B cell (primary cell): ENCODE results near the gene SPSB1. TPM values are rescaled to one million over a fixed set of nuclear protein-coding genes. Genes with fewer than 3 reads are reported as not detected.

Experiments
- ATAC-seq: fragments of 200-7000 bp; cut with Tn5 transposase; one replicate; pipeline ENCODE4 v1.10.0; 2021; ENCODE audit warnings: low read depth, mild to moderate bottlenecking, moderate number of reproducible peaks, moderate library complexity
- CTCF ChIA-PET: fragments of 350-600 bp; sonication (Branson Sonifier 250); formaldehyde crosslinking; loops from one replicate; lab custom pipeline; 2021; ENCODE audit warnings: antibody characterized with exemption, inconsistent platforms; lab: Charles Lee
- POLR2A ChIA-PET: fragments of 350-600 bp; sonication (Branson Sonifier 250); formaldehyde crosslinking; loops from one replicate; lab custom pipeline; 2021; ENCODE audit warnings: antibody characterized with exemption; lab: Charles Lee
- DNase-seq: peaks from one replicate; pipeline ENCODE4 v3.0.0; 2013
- H2AFZ ChIP-seq: 2 replicates; pipeline ENCODE4 v1.6.1; 2012; ENCODE audit warnings: mild to moderate bottlenecking, low read depth, low read length; ENCODE audit not compliant: insufficient read depth, poor library complexity, severe bottlenecking
- H3K27ac ChIP-seq, 2 donors: 1 replicate in 1 of 2; 2 replicates in 1 of 2; pipeline ENCODE4 v1.5.1; 2012 to 2013; ENCODE audit warnings: low read length in 2 of 2, mild to moderate bottlenecking in 2 of 2, moderate library complexity in 1 of 2
- H3K27me3 ChIP-seq, 4 experiments: fragments of 200-600 bp in 1 of 4; sonication (generic) in 1 of 4; replicated peaks in 1 of 4; 1 replicate in 2 of 4; 2 replicates in 2 of 4; pipeline versions ENCODE4 v1.6.1 to v1.7.0; 2013 to 2016; ENCODE audit warnings: low read length in 3 of 4, mild to moderate bottlenecking in 2 of 4, mixed read lengths in 1 of 4, moderate library complexity in 1 of 4; ENCODE audit not compliant: insufficient read depth in 4 of 4, control insufficient read depth in 3 of 4; ENCODE audit errors: control extremely low read depth in 1 of 4
- H3K36me3 ChIP-seq, 2 experiments: replicated peaks in 1 of 2; 1 replicate in 1 of 2; 2 replicates in 1 of 2; pipeline versions ENCODE4 v1.6.1 to v1.7.1; 2013; ENCODE audit warnings: low read length in 1 of 2; ENCODE audit not compliant: insufficient read depth in 2 of 2, control insufficient read depth in 1 of 2; ENCODE audit errors: control extremely low read depth in 1 of 2, extremely low read depth in 1 of 2
- H3K4me1 ChIP-seq, 2 donors: fragments of 200-600 bp in 1 of 2; sonication (generic) in 1 of 2; 1 replicate in 1 of 2; 2 replicates in 1 of 2; pipeline versions ENCODE4 v1.5.1 to v1.6.1; 2013 to 2017; ENCODE audit warnings: low read length in 2 of 2; ENCODE audit not compliant: control insufficient read depth in 2 of 2, insufficient read depth in 2 of 2
- H3K4me2 ChIP-seq: replicated peaks from 2 replicates; pipeline ENCODE3; 2012; ENCODE audit warnings: mild to moderate bottlenecking, low read depth, low read length; ENCODE audit not compliant: poor library complexity, severe bottlenecking
- H3K4me3 ChIP-seq, 5 experiments: fragments of 200-600 bp in 1 of 5; sonication (generic) in 1 of 5; 1 replicate in 3 of 5; 2 replicates in 2 of 5; pipeline versions ENCODE4 v1.5.1 to v1.7.0; 2011 to 2016; ENCODE audit warnings: low read length in 4 of 5, mild to moderate bottlenecking in 4 of 5, low read depth in 2 of 5, control low read depth in 1 of 5, moderate library complexity in 1 of 5; ENCODE audit not compliant: insufficient read depth in 1 of 5; ENCODE audit errors: control extremely low read depth in 1 of 5, extremely low read depth in 1 of 5
- H3K79me2 ChIP-seq: fragments of 200-600 bp; sonication (generic); one replicate; pipeline ENCODE4 v1.6.0; 2016; ENCODE audit warnings: low read length; ENCODE audit not compliant: control insufficient read depth, insufficient read depth
- H3K9ac ChIP-seq: fragments of 200-600 bp; sonication (generic); 2 replicates; pipeline ENCODE4 v1.6.1; 2017; ENCODE audit warnings: mild to moderate bottlenecking, low read length, moderate library complexity
- H3K9me3 ChIP-seq, 3 donors: one replicate each; pipeline versions ENCODE4 v1.6.1 to v1.7.1; 2013; ENCODE audit warnings: low read length in 2 of 3; ENCODE audit not compliant: control insufficient read depth in 2 of 3, insufficient read depth in 1 of 3; ENCODE audit errors: control extremely low read depth in 1 of 3
- H4K20me1 ChIP-seq: 2 replicates; pipeline ENCODE4 v1.6.0; 2012; ENCODE audit warnings: mild to moderate bottlenecking, low read length; ENCODE audit not compliant: insufficient read depth, control insufficient read depth, poor library complexity, severe bottlenecking
- H3K27ac Mint-ChIP-seq: one replicate; pipeline ENCODE4 v1.8.0; 2021; ENCODE audit warnings: mixed read lengths
- H3K27me3 Mint-ChIP-seq: one replicate; pipeline ENCODE4 v1.8.0; 2021; ENCODE audit warnings: mixed read lengths
- H3K4me1 Mint-ChIP-seq: one replicate; pipeline ENCODE4 v1.8.0; 2021; ENCODE audit warnings: mixed read lengths
- H3K4me3 Mint-ChIP-seq: one replicate; pipeline ENCODE4 v1.8.0; 2021; ENCODE audit warnings: mixed read lengths
- H3K9me3 Mint-ChIP-seq: one replicate; pipeline ENCODE4 v1.8.0; 2022; ENCODE audit warnings: mixed read lengths; ENCODE audit not compliant: insufficient read depth
- EZH2 ChIP-seq: IDR thresholded peaks from 2 replicates; pipeline ENCODE4 v1.6.1; 2012; ENCODE audit warnings: borderline replicate concordance, low read depth, mild to moderate bottlenecking, moderate library complexity, low read length; ENCODE audit not compliant: insufficient read depth, poor library complexity, severe bottlenecking
- WGBS: methylation state at CpG from one replicate; pipeline ENCODE4 v1.1.5; 2013; ENCODE audit warnings: missing lambda C conversion rate; ENCODE audit not compliant: insufficient coverage; 5-methylcytosine and 5-hydroxymethylcytosine counted together
- intact Hi-C: fragments of 100-400 bp; cut with micrococcal nuclease; formaldehyde crosslinking; loops from one replicate; pipeline ENCODE4 v1.10.0; 2022
- polyA plus RNA-seq: library from polyadenylated mRNA; depleted of rRNA; stranded (reverse); fragments of >200 nt; gene quantifications from 2 replicates; pipeline ENCODE4 v1.2.3, GENCODE V29; 2012
- total RNA-seq, 2 donors: library from RNA; stranded (reverse); fragments of 120-200 nt in 1 of 2; gene quantifications; 1 replicate in 1 of 2; 2 replicates in 1 of 2; pipeline versions ENCODE4 v1.2.3 to v1.2.4, GENCODE V29; 2013 to 2022
- TF ChIP-seq, protein P1 (sequence below): fragments of 200-600 bp; IDR thresholded peaks from one replicate; pipeline ENCODE4 v1.8.0; 2022; ENCODE audit warnings: antibody characterized with exemption, mild to moderate bottlenecking

SPSB1 gene
- total and polyA plus RNA-seq, 2 donors (not counting 1 experiment from before 2014, with no cell fraction given) = 1.7 to 9.4 TPM

DNA sequence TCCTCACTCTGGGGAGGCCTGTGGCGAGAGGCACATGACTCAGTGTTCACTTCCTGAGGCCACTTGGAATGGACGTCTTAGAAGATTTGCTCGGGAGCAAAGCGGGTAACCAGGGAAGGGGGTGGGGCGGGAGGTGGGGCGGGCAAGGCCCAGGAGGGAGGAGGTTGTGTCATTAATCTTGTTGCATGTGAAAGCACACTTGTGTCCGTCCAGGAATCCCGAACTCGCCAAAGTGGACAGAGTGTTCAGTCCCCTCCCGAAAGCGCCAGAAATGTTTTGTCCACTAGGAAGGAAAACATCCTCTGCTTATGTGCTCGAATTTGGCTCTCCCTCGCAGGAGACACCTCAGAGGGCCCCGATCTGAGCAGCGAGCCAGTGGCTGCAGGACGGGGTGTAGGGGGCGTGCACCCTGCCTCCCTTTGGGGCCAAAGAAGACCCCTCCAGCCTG, 84.2 kb downstream of the SPSB1 start:
- no peak overlapping the region for H3K4me3 ChIP-seq
- H3K4me3 Mint-ChIP-seq = no peak overlapping the region
- no peaks in the 10 kb centered on the region for H3K4me1 ChIP-seq
- H3K4me1 Mint-ChIP-seq = peaks cover 4% of the 10 kb centered on the region
- H3K9me3 ChIP-seq = peaks cover 0 to 5% (median 0%) of the 10 kb centered on the region in 3 donors
- no peak for DNase-seq
- H4K20me1 ChIP-seq = no peaks in the 10 kb centered on the region
- intact Hi-C loops = no loop called here
- no peaks in the 10 kb centered on the region for H3K27me3 ChIP-seq
- H2AFZ ChIP-seq = no peak overlapping the region
- 94% methylated on average over 17 of the region's 17 CpGs for WGBS
- H3K79me2 ChIP-seq = no peaks in the 10 kb centered on the region
- H3K9me3 Mint-ChIP-seq = no peaks in the 10 kb centered on the region
- no peak overlapping the region for H3K27ac ChIP-seq
- H3K9ac ChIP-seq = no peak overlapping the region
- no peaks in the 10 kb centered on the region for H3K27me3 Mint-ChIP-seq
- H3K4me2 ChIP-seq = no peak overlapping the region
- no peak for ATAC-seq
- no peaks in the 10 kb centered on the region for H3K36me3 ChIP-seq
- ChIA-PET POLR2A (no interaction called here), CTCF (no interaction called here)
- TF ChIP-seq, protein P1, sequence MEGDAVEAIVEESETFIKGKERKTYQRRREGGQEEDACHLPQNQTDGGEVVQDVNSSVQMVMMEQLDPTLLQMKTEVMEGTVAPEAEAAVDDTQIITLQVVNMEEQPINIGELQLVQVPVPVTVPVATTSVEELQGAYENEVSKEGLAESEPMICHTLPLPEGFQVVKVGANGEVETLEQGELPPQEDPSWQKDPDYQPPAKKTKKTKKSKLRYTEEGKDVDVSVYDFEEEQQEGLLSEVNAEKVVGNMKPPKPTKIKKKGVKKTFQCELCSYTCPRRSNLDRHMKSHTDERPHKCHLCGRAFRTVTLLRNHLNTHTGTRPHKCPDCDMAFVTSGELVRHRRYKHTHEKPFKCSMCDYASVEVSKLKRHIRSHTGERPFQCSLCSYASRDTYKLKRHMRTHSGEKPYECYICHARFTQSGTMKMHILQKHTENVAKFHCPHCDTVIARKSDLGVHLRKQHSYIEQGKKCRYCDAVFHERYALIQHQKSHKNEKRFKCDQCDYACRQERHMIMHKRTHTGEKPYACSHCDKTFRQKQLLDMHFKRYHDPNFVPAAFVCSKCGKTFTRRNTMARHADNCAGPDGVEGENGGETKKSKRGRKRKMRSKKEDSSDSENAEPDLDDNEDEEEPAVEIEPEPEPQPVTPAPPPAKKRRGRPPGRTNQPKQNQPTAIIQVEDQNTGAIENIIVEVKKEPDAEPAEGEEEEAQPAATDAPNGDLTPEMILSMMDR = no peak
- TF ChIP-seq EZH2 = no peak
- H3K27ac Mint-ChIP-seq = no peak overlapping the region

DNA sequence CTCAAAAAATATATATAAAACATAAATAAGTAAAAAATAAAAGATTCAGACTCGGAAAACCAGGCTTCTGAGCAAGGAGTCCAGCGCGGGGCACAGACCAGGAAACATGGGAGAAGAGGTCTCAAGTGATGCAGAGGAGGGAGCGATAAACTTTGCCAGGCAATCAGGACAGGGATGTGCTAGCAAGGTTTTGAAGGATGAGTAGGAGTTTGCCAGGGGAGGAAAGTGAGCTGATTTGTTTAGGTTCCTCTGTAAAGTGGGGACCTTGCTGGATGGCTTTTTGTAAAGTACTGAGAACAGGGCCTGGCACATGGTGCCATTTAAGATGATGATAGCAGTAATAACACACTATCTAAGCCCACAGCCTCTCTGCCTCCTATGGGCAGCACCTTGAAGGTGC, 86.1 kb downstream of the SPSB1 start:
- no peaks in the 10 kb centered on the region for H3K79me2 ChIP-seq
- no peak overlapping the region for H2AFZ ChIP-seq
- no peak overlapping the region for H3K9ac ChIP-seq
- WGBS = 100% methylated on average over 3 of the region's 4 CpGs
- ChIA-PET CTCF (interaction anchor here (1.5 kb wide), 1 partner anchor 77 kb away, joined by 3 read pairs; no protein-coding TSS in a partner anchor), POLR2A (no interaction called here)
- DNase-seq (no peak), ATAC-seq (no peak)
- Mint-ChIP-seq H3K9me3 (no peaks in the 10 kb centered on the region), H3K4me3 (no peak overlapping the region), H3K27ac (no peak overlapping the region), H3K4me1 (peaks cover 4% of the 10 kb centered on the region), H3K27me3 (no peaks in the 10 kb centered on the region)
- intact Hi-C loops = no loop called here
- H3K4me3 ChIP-seq = no peak overlapping the region
- no peak overlapping the region for H3K4me2 ChIP-seq
- TF ChIP-seq EZH2 = no peak
- TF ChIP-seq, protein P1 = no peak
- no peaks in the 10 kb centered on the region for H3K36me3 ChIP-seq
- peaks cover 0 to 8% (median 0%) of the 10 kb centered on the region in 3 donors for H3K9me3 ChIP-seq
- H3K27me3 ChIP-seq = no peaks in the 10 kb centered on the region
- no peaks in the 10 kb centered on the region for H3K4me1 ChIP-seq
- no peak overlapping the region for H3K27ac ChIP-seq
- H4K20me1 ChIP-seq = no peaks in the 10 kb centered on the region
